ENCODE results near the gene SPATA17. TPM values are rescaled to one million over a fixed set of nuclear protein-coding genes. Genes with fewer than 3 reads are reported as not detected.

The SPATA17 gene
- total RNA-seq, 4 donors from 2014 or later: 0.07 to 0.49 TPM; not detected in 2

DNA sequence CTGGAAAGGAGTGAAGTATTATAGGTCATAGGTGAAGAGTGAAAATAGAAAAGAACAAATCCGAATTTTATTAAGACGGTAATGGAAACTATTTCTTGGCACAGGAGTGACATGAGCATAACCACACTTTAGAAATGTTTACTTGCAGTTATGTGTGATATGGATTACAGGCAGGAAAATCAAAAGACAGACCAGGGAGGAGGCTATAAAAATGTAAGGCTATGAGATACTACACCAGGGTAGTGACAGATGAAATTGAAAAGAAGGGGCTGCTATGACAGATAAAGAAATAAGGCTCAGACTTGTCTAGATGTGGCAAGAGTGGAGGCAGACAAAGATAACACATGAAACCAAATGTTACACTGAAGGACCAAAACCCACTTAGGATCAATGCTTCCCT lies 32.0 kb upstream of the SPATA17 start:
- in situ Hi-C loops (cut with MboI; ENCODE audit: low sequenced_read_pairs in 4 of 4): no loop called here
- Histone ChIP-seq H3K36me3 (no peaks in the 10 kb centered on the region), H3K4me3 (no peak overlapping the region), H3K27me3 (no peaks in the 10 kb centered on the region), H3K9me3 (no peaks in the 10 kb centered on the region), H3K27ac (no peak overlapping the region), H3K4me1 (no peaks in the 10 kb centered on the region)
- ATAC-seq: no peak
- TF ChIP-seq, protein P1, sequence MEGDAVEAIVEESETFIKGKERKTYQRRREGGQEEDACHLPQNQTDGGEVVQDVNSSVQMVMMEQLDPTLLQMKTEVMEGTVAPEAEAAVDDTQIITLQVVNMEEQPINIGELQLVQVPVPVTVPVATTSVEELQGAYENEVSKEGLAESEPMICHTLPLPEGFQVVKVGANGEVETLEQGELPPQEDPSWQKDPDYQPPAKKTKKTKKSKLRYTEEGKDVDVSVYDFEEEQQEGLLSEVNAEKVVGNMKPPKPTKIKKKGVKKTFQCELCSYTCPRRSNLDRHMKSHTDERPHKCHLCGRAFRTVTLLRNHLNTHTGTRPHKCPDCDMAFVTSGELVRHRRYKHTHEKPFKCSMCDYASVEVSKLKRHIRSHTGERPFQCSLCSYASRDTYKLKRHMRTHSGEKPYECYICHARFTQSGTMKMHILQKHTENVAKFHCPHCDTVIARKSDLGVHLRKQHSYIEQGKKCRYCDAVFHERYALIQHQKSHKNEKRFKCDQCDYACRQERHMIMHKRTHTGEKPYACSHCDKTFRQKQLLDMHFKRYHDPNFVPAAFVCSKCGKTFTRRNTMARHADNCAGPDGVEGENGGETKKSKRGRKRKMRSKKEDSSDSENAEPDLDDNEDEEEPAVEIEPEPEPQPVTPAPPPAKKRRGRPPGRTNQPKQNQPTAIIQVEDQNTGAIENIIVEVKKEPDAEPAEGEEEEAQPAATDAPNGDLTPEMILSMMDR (IDR thresholded peaks at IDR 0.05 in 4 of 5, conservative IDR thresholded peaks at IDR 0.05 in 1 of 5): no peak
- no peak for TF ChIP-seq POLR2A (IDR thresholded peaks at IDR 0.05)
- no peak for DNase-seq
- intact Hi-C loops (cut with DNase I; ENCODE audit: low total_unique reads): no loop called here

DNA sequence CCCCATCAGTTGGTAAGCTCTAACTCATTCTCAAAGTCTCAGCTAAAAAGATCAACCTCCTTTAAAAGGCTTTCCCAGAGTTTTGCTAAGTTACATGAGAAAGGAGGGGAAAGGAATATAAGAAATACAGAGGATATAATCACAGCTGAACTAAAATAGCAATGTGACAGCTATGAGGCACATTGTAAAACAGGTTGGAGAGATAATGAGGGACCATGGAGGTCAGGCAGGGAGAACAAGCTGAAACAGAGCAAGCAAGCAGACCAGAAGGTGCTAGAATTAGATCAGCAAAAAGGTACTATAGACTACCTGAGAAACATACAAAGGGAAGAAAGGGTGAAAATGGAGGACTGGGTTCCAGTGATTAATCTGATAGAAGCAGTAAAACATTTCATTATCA lies 28.8 kb upstream of the SPATA17 start:
- in situ Hi-C loops (cut with MboI; ENCODE audit: low sequenced_read_pairs in 4 of 4): no loop called here
- no peak for TF ChIP-seq POLR2A (IDR thresholded peaks at IDR 0.05)
- TF ChIP-seq, protein P1 (IDR thresholded peaks at IDR 0.05 in 4 of 5, conservative IDR thresholded peaks at IDR 0.05 in 1 of 5): no peak
- DNase-seq: no peak

DNA sequence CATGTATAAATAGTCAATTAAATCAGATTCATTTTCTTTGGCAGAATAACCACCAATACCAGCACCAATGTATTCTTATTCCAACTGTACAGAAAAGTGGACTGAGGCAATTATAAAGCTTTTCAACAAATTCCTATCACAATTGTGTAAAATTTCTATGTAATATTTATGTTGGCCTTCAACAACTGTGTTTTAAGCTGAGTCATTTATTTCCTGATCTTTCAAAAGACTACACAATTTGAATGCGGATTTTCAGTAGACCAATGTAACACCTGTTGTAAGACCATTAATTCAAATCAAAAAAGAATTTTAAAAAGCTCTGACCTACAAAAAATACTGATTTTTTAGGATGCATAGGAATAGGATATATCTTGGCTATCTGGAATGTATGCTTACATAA lies 25.8 kb upstream of the SPATA17 start:
- Histone ChIP-seq H3K27me3 (no peaks in the 10 kb centered on the region), H3K4me1 (no peaks in the 10 kb centered on the region), H3K27ac (no peak overlapping the region), H3K36me3 (peaks cover 0 to 26% of the 10 kb centered on the region in 2 donors), H3K9me3 (no peaks in the 10 kb centered on the region), H3K4me3 (no peak overlapping the region)
- TF ChIP-seq POLR2A (IDR thresholded peaks at IDR 0.05): no peak
- DNase-seq (no peak), ATAC-seq (no peak)
- intact Hi-C loops (cut with DNase I; ENCODE audit: low total_unique reads) (no loop called here), in situ Hi-C loops (cut with MboI; ENCODE audit: low sequenced_read_pairs in 4 of 4) (no loop called here)

More for the DNA sequence above, 28.8 kb upstream of the SPATA17 start:
- no peaks in the 10 kb centered on the region for H3K9me3 ChIP-seq
- no peak for ATAC-seq
- no peak overlapping the region for H3K4me3 ChIP-seq
- H3K27me3 ChIP-seq: no peaks in the 10 kb centered on the region
- H3K27ac ChIP-seq: no peak overlapping the region
- H3K4me1 ChIP-seq: no peaks in the 10 kb centered on the region
- intact Hi-C loops (cut with DNase I; ENCODE audit: low total_unique reads): no loop called here
- H3K36me3 ChIP-seq: peaks cover 0 to 5% of the 10 kb centered on the region in 2 donors

DNA sequence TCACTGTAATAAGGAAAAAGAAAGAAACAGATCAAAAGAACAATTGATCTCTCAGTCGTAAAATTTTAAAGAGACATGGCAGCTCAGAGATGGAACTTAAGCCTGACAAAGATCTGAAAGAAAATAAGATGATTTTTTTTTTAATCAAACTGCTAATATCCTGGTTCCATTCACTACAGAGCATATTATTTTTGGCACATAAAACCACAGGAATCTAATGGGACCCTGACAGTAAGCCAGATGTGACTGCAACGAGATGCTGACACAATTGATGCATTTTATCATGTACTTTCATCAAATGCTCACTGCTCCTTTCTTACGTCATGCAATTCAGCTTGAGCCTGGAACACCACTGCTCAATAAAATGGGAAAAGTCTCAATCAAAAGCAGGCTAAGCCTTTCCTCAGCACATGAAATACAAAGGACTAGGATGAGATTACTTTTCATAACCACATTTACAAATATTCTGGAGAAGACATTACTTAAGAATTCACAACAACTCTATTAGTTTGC lies 16.9 kb upstream of the SPATA17 start:
- H3K27me3 ChIP-seq: no peaks in the 10 kb centered on the region
- H3K4me1 ChIP-seq: no peaks in the 10 kb centered on the region
- no peaks in the 10 kb centered on the region for H3K9me3 ChIP-seq
- no peak for TF ChIP-seq POLR2A (IDR thresholded peaks at IDR 0.05)
- TF ChIP-seq, protein P1 (IDR thresholded peaks at IDR 0.05 in 4 of 5, conservative IDR thresholded peaks at IDR 0.05 in 1 of 5): no peak
- no peak overlapping the region for H3K27ac ChIP-seq
- no peak overlapping the region for H3K4me3 ChIP-seq
- DNase-seq: no peak
- no peak for ATAC-seq
- intact Hi-C loops (cut with DNase I; ENCODE audit: low total_unique reads): no loop called here
- in situ Hi-C loops (cut with MboI; ENCODE audit: low sequenced_read_pairs in 4 of 4): no loop called here
- H3K36me3 ChIP-seq: peaks cover 0 to 16% of the 10 kb centered on the region in 2 donors

DNA sequence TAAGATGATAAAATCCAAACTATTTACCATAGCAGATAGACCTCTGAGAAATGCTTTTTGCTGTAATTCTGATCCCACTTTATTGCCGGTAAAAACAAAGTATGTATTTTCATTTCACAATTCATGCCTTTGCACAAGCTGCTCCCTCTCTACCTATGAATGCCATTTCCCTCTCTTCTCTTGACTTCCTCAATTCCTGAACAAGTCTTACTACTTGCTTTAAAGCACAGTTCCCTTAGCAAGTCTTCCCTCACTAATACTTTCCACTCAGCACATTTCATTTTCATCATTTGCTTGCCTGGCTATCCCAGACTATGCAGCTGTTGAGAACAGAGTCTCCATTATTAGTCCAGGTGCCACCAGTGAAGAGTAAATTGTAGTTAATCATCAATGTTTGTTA lies 14.0 kb upstream of the SPATA17 start:
- intact Hi-C loops (cut with DNase I; ENCODE audit: low total_unique reads) (no loop called here), in situ Hi-C loops (cut with MboI; ENCODE audit: low sequenced_read_pairs in 4 of 4) (no loop called here)
- Histone ChIP-seq H3K27ac (no peak overlapping the region), H3K9me3 (no peaks in the 10 kb centered on the region), H3K27me3 (no peaks in the 10 kb centered on the region), H3K36me3 (peaks cover 0 to 7% of the 10 kb centered on the region in 2 donors), H3K4me3 (no peak overlapping the region), H3K4me1 (no peaks in the 10 kb centered on the region)
- no peak for ATAC-seq
- DNase-seq: no peak
- TF ChIP-seq POLR2A (IDR thresholded peaks at IDR 0.05): no peak
- TF ChIP-seq, protein P1 (IDR thresholded peaks at IDR 0.05 in 4 of 5, conservative IDR thresholded peaks at IDR 0.05 in 1 of 5): no peak
